K562 (cell line): ENCODE measurements around the gene XPC. TPM values are rescaled to one million over a fixed set of nuclear protein-coding genes. Genes with fewer than 3 reads are reported as not detected.

Source experiments
- ADNP ChIP-seq: fragments of 200-800 bp; sonication (Bioruptor generic); IDR thresholded peaks from 2 replicates; pipeline ENCODE4 v1.6.1; 2016; ENCODE audit warnings: missing genetic modification characterization, missing compliant biosample characterization
- CBX1 ChIP-seq: sonication (generic); IDR thresholded peaks from 2 replicates; pipeline ENCODE4 v1.6.1; 2016; ENCODE audit warnings: antibody characterized with exemption, low read depth, mild to moderate bottlenecking
- HDAC1 ChIP-seq, 2 experiments: fragments of 450-650 bp; IDR thresholded peaks; 2 replicates each; pipeline ENCODE4 v1.6.1; 2016 to 2017; ENCODE audit warnings: inconsistent platforms in 1 of 2, mild to moderate bottlenecking in 1 of 2, moderate library complexity in 1 of 2
- HNRNPL ChIP-seq: fragments of 200-400 bp; formaldehyde crosslinking; IDR thresholded peaks from 2 replicates; pipeline ENCODE4 v1.6.1; 2017; ENCODE audit warnings: low read depth, mild to moderate bottlenecking, low read length
- NFATC3 ChIP-seq: fragments of 450-650 bp; IDR thresholded peaks from 2 replicates; pipeline ENCODE4 v1.6.1; 2017; ENCODE audit warnings: mild to moderate bottlenecking
- SMARCA4 ChIP-seq: fragments of 450-650 bp; IDR thresholded peaks from 2 replicates; pipeline ENCODE4 v1.6.1; 2016
- SP2 ChIP-seq: IDR thresholded peaks from 2 replicates; pipeline ENCODE4 v1.6.1; 2011; ENCODE audit warnings: mild to moderate bottlenecking, low read depth, low read length, moderate library complexity; ENCODE audit not compliant: poor library complexity, severe bottlenecking; ENCODE audit errors: extremely low read depth
- TAL1 ChIP-seq: fragments of 450-650 bp; IDR thresholded peaks from 2 replicates; pipeline ENCODE4 v1.6.1; 2016; ENCODE audit warnings: mild to moderate bottlenecking
- ZKSCAN8 ChIP-seq: fragments of 200-800 bp; sonication (Bioruptor generic); IDR thresholded peaks from 2 replicates; pipeline ENCODE4 v1.6.1; 2016; ENCODE audit warnings: missing genetic modification characterization, missing compliant biosample characterization
- ZNF707 ChIP-seq: fragments of 250-450 bp; sonication (Bioruptor Pico); conservative IDR thresholded peaks from 2 replicates; pipeline ENCODE4 v1.8.0; 2022; ENCODE audit warnings: inconsistent platforms, mild to moderate bottlenecking, moderate library complexity
- polyA plus RNA-seq, 8 experiments: library from polyadenylated mRNA; depleted of rRNA in 4 of 8; stranded (reverse) in 5 of 8; unstranded in 3 of 8; fragments of >200 nt; fragmentation: Nextera tagmentation in 2 of 8; fragmentation: Illumina TruSeq in 1 of 8; extraction: Ambion mirVana in 2 of 8; extraction: Trizol in 1 of 8; gene quantifications; 2 replicates each; pipeline versions ENCODE4 v1.2.1 to v1.2.3, GENCODE V29; 2011 to 2014; ENCODE audit warnings: inconsistent platforms in 1 of 8, missing spikeins in 1 of 8
- total RNA-seq, 7 experiments: library from RNA; depleted of rRNA in 6 of 7; stranded (reverse); fragments of >200 nt in 6 of 7; fragmentation: Illumina TruSeq in 2 of 7; extraction: Trizol in 2 of 7; gene quantifications; 2 replicates each; pipeline versions ENCODE4 v1.2.1 to v1.2.3, GENCODE V29; 2011 to 2021; ENCODE audit warnings: low replicate concordance in 1 of 7
- TF ChIP-seq, protein P1 (sequence below), 2 experiments: fragments of 450-650 bp in 1 of 2; sonication (generic) in 1 of 2; formaldehyde crosslinking in 1 of 2; IDR thresholded peaks; 2 replicates each; pipeline versions ENCODE4 v1.7.1 to v1.9.0; 2016 to 2022; ENCODE audit warnings: inconsistent platforms in 1 of 2, mild to moderate bottlenecking in 1 of 2, missing genetic modification reagents in 1 of 2
- TF ChIP-seq, protein P2 (sequence below), 2 experiments: fragments of 450-650 bp in 1 of 2; sonication (generic) in 1 of 2; formaldehyde crosslinking in 1 of 2; IDR thresholded peaks in 1 of 2; conservative IDR thresholded peaks in 1 of 2; 2 replicates each; pipeline versions ENCODE4 v1.6.1 to v1.8.1; 2016 to 2023; ENCODE audit warnings: mild to moderate bottlenecking in 2 of 2, moderate library complexity in 2 of 2, inconsistent platforms in 1 of 2, missing genetic modification reagents in 1 of 2
- TF ChIP-seq, protein P3 (sequence below): fragments of 450-650 bp; IDR thresholded peaks from 2 replicates; pipeline ENCODE4 v1.6.1; 2016; ENCODE audit warnings: mild to moderate bottlenecking

The XPC gene
- total and polyA plus RNA-seq, 9 of the 15 experiments (the other 6 are each of a cell fraction or from before 2014, with no cell fraction given) = 3.8 to 54.7 (median 41.3) TPM

DNA sequence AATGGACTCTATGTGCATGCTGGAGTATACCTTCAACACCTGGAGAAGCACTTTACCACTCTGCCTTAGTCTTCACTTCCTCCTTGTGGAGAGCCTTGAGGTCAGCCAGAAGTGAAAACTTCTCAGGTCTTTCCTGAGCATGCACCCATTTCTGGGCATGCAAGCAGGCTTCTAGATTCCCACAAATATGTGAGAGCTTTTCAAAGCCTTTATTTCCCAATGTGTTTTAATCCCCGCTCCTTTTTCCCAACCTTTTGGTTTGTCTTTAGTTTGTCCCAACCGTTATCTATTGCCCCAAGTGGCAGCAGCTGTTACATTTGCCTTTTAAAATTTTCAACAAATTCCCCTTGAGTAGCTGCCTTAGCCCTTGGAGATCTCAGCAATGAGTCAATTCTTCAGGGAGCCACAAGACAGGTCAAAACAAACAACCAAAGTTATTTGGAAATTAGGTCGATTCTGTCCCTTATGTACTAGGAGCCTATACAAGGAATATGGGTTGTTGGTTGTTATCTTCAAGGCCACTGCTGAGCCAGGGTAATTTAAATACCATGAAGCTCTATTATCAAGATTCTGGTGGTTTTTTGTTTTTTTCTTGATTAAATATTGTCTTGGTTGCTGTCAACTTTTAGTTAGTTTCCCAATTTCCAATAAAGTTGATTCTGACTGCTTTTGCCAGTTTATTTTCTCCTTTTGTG, 44.6 kb upstream of the XPC start (continued):
- TF ChIP-seq SP2 (no peak), HNRNPL (no peak), ZKSCAN8 (CRISPR knock-in tag) (peak; percentile 35; the same call in 1 of the 2 replicates), CBX1 (0 out of 2 replicates have a peak, but pooled peaks have one; percentile 36), ADNP (tag) (0 out of 2 replicates have a peak, but pooled peaks have one; percentile 22), NFATC3 (no peak), HDAC1 (IDR thresholded peaks at IDR 0.05) (no peak), SMARCA4 (peak; percentile 57; the same call in 1 of the 2 replicates), TAL1 (0 out of 2 replicates have a peak, but pooled peaks have one; percentile 29), ZNF707 (0 out of 2 replicates have a peak, but pooled peaks have one; percentile 11)
- TF ChIP-seq, protein P1, sequence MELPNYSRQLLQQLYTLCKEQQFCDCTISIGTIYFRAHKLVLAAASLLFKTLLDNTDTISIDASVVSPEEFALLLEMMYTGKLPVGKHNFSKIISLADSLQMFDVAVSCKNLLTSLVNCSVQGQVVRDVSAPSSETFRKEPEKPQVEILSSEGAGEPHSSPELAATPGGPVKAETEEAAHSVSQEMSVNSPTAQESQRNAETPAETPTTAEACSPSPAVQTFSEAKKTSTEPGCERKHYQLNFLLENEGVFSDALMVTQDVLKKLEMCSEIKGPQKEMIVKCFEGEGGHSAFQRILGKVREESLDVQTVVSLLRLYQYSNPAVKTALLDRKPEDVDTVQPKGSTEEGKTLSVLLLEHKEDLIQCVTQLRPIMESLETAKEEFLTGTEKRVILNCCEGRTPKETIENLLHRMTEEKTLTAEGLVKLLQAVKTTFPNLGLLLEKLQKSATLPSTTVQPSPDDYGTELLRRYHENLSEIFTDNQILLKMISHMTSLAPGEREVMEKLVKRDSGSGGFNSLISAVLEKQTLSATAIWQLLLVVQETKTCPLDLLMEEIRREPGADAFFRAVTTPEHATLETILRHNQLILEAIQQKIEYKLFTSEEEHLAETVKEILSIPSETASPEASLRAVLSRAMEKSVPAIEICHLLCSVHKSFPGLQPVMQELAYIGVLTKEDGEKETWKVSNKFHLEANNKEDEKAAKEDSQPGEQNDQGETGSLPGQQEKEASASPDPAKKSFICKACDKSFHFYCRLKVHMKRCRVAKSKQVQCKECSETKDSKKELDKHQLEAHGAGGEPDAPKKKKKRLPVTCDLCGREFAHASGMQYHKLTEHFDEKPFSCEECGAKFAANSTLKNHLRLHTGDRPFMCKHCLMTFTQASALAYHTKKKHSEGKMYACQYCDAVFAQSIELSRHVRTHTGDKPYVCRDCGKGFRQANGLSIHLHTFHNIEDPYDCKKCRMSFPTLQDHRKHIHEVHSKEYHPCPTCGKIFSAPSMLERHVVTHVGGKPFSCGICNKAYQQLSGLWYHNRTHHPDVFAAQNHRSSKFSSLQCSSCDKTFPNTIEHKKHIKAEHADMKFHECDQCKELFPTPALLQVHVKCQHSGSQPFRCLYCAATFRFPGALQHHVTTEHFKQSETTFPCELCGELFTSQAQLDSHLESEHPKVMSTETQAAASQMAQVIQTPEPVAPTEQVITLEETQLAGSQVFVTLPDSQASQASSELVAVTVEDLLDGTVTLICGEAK (IDR thresholded peaks at IDR 0.05) = peak; percentile 70; the same call in 1 of the 2 replicates
- TF ChIP-seq, protein P1 (CRISPR knock-in tag; IDR thresholded peaks at IDR 0.05) = no peak
- TF ChIP-seq, protein P2, sequence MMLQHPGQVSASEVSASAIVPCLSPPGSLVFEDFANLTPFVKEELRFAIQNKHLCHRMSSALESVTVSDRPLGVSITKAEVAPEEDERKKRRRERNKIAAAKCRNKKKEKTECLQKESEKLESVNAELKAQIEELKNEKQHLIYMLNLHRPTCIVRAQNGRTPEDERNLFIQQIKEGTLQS (IDR thresholded peaks at IDR 0.05) = no peak
- TF ChIP-seq, protein P2 (CRISPR knock-in tag; conservative IDR thresholded peaks at IDR 0.05) = no peak
- TF ChIP-seq, protein P3, sequence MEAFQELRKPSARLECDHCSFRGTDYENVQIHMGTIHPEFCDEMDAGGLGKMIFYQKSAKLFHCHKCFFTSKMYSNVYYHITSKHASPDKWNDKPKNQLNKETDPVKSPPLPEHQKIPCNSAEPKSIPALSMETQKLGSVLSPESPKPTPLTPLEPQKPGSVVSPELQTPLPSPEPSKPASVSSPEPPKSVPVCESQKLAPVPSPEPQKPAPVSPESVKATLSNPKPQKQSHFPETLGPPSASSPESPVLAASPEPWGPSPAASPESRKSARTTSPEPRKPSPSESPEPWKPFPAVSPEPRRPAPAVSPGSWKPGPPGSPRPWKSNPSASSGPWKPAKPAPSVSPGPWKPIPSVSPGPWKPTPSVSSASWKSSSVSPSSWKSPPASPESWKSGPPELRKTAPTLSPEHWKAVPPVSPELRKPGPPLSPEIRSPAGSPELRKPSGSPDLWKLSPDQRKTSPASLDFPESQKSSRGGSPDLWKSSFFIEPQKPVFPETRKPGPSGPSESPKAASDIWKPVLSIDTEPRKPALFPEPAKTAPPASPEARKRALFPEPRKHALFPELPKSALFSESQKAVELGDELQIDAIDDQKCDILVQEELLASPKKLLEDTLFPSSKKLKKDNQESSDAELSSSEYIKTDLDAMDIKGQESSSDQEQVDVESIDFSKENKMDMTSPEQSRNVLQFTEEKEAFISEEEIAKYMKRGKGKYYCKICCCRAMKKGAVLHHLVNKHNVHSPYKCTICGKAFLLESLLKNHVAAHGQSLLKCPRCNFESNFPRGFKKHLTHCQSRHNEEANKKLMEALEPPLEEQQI = 0 out of 2 replicates have a peak, but pooled peaks have one; percentile 40
